Esophagus mucosa (tissue), 1 donor: ENCODE data around the gene IL22. TPM values are rescaled to one million over a fixed set of nuclear protein-coding genes. Genes with fewer than 3 reads are reported as not detected.

ENCODE experiments used
- ATAC-seq: fragments of 200-7000 bp; cut with Tn5 transposase; one replicate; pipeline ENCODE4 v1.9.1; 2020
- total RNA-seq: library from RNA; stranded (reverse); gene quantifications from one replicate; pipeline ENCODE4 v1.2.4, GENCODE V29; 2023
- donor health status: DM: yes; HTN: yes; CAD: no.

IL22 gene, protein sequence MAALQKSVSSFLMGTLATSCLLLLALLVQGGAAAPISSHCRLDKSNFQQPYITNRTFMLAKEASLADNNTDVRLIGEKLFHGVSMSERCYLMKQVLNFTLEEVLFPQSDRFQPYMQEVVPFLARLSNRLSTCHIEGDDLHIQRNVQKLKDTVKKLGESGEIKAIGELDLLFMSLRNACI
- 0.44 TPM for total RNA-seq

DNA sequence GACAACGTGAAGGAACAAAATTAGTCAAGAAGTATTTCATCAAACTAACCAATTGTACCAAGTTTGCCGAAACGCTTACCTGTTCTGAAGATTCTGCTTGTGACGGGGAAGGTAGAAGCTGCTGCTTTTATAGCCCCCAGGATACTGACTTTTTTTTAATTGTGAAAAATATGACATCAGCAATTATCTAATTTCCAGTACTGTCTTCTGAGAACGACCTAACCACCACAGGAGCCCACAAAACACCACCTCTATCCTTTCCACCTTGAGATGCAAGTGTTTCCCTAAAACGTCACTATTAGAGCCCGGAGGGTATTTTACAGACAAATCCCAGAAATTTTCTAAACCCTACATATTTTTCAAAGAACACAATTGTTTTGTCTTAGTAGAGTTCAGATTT is at the start of gene IL22:
TSS of gene IL22 (minus strand) at position 101 of the 400 bp plus-strand sequence. CDS start 156 bp downstream, outside the sequence.
- no peak for ATAC-seq

DNA sequence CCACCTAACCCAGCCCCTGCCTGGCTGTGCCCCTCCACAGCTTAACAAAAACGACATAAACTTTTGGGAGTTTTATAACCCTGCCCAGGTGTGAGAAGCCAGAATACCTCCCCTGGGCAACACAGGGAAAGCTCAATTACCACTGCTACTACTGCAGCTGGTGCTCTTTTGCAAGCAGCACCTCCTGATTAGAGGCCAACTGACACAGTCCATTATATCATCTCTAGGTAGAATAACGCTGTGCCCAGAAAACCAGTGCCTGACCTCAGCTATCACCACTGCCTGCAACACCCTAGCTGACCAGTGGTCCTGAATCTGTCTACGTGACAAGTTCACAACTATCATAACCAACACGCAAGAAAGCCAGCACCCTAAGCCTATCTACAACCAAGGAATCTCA is 44.5 kb upstream of the IL22 start:
- ATAC-seq: no peak

DNA sequence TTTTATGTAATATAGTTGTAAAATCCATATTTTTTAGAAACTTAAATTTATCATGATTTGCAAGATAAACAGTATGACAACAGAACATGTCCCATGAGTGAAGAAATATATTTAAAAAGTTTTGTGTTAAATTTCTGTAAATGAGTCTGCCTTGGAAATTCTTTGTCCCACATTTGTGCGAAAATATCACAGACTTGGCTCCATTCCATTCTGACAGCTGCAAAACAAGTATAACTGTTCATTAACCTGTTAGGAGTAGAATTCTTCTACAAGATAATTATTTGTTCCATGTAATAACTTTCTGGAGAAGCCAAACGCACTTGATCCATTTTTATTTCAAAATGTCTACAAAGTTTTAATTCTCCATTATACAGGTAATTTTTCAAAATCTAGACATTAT is 40.8 kb upstream of the IL22 start:
- no peak for ATAC-seq

DNA sequence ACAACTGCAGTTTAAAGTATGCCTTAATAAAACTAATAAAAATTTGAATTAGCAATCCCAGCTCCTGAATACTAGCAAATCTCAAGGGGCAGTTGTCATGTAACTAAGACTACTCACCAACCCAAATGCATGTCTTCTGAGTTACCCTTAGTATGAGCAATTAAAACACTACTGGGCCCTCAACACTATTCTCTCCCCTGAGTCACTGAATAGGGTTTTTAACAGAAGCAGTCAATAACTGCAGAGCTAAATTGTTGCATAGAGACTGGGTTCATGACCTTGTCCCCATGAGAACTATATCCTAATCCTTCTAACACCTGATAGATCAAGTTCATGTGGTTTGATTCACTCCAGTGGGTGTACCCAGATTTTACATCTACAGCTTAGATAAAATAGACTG is 39.9 kb upstream of the IL22 start:
- ATAC-seq: peak; percentile 40

DNA sequence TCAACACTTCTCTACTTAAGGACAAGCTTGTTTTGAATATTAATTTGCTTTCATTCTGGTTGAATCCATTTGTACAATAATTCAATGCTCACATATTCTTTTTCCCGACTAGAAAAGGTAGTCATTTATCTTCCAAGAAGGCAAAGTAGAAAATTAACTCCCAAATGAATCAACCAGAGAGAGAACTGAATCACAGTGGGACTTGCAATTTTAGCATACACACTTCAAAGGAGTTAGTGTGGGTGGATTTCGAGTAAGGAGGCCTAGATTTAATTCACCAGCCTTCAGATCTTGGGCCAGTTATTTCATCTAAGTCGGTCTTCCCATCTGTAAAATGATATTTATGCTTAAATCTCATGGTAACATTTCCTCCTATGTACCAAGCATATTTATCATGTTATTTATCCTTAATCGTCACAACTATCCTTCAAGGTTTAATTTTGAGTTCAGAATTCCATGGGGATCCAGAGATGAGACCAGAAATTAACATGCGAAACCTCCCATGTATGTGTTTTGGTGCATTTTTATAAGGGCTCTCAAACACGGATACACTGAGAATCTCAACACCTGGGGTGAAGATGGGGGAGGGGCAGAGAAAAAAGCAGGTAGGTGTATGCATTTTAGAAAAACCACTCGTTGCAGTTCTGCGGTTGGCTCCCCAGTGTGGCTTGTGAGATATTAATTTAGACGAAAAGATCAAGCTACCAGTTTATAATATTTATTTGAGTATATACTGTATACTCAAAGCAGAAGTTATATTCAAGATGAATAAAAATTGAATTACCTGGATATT is 38.9 kb upstream of the IL22 start:
- no peak for ATAC-seq

DNA sequence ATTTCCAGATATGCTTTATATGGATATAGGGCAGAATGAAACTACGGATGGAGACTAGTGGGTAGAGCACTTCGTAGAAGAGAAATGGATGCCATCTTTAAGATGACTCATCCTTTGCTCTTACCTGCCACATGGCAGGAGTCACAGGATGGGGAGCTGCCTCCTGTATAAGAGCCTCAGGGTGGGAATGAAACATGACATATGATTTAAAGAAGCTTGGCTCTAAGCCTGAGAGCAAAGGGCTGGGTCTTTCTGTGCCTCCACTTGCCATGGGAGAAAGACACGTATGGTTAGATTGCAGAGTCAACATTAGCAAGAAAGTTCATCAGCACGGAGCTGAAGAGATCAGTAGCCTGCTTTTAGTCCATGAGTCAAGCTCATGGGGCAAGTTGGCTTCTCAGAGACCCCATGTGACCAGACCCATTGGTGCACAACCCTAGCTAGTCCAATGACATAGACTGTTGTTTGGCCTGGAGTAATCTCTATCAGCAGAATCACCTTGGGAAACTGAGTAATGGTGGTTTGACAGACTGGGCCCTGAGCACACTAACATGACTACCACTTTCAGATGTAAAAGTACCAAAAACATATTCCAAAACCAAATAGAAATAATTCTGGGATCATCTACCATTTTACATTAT is 38.1 kb upstream of the IL22 start:
- peak; percentile 99 for ATAC-seq

DNA sequence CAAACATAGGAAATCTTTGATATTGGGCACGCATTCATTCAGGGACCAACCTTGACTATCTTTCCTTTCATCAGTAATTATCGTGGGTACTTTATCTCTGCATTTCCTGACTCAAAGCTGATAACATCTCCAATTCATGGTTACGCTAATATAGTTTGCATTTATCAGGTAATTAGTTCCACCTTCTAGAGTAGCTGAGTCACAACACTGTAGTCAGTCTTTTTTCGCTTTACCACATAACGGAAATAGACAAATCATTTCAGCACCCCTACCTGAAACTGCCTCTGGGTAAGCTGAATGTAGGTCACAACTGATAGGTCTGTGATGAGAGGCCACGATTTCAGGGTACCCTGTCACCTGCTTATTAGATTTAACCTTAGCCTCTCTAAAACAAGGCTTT is 36.7 kb upstream of the IL22 start:
- no peak for ATAC-seq

DNA sequence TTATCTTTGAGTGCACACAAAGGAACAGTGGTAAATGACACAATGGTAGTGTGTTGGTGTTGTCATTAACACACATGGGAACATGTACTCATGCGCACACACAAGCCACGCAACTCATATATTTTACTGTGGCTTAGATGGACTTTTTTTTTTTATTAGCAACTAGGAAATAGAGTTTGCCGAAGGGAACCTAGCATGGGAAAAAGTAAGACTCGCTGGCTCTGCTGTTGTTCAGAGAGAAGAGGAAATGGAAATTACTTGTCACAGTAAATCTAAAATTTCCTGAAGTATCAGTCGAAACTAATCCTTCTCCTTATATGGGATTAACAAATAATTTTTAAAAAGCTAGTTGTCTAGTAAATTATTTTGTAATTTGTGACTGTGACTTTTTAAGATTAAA is 33.7 kb upstream of the IL22 start:
- ATAC-seq: no peak

DNA sequence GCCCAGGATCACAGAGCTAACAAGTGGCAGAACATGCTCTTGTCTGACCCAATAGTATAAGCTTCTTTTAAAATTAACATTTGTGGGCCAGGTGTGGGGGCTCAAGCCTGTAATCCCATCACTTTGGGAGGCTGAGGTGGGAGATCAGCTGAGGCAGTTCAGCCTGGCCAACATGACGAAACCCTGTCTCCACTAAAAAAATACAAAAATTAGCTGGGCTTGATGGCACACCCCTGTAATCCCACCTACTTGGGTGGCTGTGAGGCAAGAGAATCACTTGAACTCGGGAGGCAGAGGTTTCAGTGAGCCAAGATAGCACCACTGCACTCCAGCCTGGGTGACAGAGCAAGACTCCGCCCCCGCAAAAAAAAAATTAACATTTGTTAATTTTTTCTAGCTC is 33.0 kb upstream of the IL22 start:
- no peak for ATAC-seq

DNA sequence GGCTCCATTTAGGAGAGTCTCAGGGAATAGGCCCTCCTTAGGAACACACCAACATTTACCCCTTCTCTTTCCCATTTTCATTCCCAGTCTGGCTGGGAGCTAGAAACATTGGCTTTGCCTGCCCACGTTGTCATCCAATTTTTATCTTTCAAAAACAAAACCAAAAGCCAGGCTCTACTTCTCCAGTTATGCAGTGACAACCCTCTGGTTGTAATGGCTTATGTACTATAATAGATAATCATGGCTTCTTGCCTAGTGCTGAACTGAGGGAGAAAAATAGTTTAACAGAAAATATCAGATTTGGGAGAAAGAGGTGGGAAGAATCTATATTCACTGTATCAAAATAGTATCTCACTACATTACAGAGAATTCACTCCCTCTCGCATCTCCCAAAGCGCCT is 32.1 kb upstream of the IL22 start:
- ATAC-seq: no peak

DNA sequence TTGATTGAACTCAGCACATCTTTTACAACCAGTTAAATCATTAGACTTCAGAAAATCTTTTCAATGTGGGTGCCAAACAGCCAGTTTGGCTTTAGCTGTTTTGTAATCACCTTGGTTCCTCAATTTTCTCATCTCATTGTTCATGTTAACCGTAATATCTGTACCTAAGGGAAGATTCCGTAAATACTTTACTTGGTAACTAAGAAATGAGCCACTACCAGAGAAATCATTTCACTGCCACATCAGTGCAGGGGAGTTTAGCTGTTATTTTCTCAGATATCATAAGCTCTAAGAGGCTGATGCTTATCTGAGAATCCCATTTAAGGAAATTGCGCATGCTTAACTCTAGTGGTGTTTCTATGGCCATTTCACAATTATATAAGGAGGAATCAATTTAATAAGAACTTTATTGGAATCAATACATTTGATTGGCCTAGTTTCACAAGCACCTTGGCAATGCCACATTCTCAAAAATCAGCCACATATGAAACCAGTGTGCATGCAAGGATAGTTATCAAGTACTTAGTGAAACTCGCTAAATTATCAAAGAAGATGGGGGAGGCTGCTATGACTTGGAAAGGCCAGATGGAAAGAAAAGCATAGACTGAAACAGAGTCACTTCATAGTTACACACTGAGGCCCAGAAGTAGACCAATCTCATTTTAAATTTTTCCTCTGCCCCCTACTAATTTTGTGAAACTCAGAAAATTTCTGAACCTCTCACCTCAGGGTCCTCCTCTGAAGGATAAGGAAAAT is 28.1 kb upstream of the IL22 start:
- no peak for ATAC-seq

DNA sequence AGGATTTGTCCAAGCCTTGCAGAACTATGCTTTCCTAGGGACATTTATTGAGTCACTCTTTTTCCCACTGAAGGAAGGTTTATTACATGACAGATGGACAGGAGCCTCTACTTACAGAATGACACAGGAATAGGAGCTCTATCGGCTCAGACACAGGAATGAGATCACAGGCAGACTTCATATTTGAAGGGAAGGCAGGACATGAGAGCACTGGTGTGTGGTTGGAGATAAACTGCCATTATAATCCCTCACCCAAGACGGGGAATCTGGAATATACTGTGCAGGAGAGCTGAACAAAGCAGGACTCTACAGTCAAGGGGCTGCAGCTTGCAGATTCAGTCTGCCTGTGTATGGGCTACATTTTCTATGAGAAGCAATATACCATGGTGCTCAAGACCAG is 26.8 kb upstream of the IL22 start:
- no peak for ATAC-seq

DNA sequence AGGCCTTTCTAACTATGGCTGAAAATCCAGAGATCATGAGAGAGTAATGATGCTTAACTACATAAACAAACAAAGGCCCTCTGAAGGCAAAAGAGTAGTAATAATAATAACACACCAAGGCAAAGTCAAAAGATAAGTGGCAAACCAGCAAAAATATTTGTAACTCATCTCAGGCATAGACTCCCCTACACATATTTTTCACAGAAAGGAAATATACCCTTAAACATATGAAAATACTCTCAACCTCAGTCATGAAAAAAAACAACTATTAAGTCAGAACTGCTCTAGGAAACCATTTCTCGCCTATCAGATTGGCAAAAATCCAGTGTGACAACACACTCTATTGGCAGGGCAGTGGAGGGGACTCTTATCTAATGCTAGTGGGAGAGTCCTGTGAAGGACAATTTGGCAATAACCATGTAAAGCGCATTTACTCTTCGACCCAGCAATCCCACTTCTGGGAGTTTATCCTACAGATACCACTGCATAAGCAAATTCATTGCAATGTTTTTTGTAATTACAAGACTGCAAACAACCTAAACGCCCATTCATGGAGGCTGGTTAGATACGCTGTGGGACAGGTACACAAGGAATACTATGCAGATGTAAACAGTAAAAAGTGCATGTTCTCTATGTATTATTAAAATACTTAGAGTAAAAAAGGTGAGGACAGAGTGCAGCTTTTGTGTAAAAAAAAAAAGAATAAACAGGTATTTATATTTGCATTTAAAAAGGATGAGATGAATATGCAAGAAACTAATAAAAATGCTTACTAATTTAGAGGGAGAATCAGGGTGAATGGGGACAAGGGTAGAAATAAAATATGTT is 26.0 kb upstream of the IL22 start:
- ATAC-seq: no peak

DNA sequence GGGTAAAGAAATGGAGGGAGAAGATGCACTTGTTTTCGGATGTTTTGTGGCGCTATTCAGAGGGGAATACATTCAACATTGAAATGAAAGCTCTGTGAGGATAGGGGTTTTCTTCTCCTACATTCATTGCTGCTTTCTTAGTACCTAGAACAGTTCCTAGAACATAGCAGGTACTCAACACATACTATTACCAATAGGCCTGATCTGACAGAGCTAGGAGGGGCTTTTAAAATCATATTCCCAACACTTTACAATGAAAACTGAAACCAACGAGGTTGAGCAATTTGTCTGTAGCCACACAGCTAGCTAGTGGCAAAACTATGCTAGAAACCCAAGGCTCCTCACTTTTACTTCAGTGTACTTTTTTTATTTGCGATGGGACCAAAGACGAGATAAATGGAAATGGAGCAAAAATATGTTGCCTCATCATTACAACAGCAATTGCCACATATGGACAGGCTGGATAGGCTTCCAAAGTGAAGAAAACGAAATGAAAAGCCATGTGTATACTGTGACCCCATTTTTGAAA is 23.1 kb upstream of the IL22 start:
- no peak for ATAC-seq

DNA sequence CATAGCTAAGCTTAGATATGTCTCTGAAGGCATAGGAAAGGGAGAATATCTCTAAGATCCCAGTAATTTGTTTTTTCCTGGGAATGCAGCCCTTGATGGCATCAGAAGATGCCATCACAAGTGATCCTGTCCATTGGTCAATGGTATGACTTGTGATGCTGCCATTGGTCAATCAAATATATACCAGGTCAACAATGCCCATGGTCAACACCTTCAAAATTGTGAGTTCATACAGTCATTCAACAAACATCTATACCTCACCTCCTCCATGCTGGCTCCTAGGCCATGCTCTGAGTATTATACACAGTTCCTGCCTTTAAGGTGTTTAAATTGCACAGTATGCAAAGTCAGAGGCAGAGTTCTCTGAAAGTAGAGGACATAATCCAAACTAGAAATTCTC is 19.3 kb upstream of the IL22 start:
- ATAC-seq: no peak

DNA sequence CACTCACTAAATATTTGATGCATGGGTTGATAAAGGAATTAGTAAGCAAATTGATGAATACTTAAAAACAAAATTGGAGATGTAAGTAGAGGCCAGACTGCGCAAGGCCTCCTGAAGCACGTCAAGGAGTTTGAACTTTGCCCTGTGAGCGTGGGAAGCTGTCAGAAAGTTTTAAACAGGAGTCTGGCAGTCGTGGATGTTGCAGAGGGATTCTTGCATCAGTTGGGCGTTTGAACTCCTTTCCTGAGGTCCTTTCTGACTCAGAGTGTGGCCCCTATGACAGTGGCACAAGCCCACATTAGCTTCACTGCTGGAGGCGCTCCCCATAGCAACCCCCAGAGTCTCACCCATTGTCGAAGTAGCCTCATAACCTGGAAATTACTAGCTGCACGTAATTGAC is 17.9 kb upstream of the IL22 start:
- ATAC-seq: no peak

DNA sequence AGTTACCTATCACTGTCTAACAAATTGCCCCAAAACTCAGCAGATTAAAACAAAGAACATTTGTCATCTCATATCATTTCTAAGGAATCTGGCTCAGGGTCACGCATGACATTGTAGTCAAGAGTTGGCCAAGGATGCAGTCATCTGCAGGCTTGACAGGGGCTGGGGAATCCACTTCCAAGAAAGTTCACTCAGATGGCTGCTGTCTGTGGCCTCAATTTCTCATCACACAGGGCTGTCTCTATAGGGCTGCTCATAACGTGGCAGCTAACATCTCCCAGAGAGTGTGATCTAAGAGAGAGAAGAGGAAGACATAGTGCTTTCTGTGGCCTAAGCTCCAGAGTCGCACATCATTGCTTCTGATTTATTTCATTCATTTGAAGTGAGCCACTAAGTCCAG is 17.0 kb upstream of the IL22 start:
- no peak for ATAC-seq

DNA sequence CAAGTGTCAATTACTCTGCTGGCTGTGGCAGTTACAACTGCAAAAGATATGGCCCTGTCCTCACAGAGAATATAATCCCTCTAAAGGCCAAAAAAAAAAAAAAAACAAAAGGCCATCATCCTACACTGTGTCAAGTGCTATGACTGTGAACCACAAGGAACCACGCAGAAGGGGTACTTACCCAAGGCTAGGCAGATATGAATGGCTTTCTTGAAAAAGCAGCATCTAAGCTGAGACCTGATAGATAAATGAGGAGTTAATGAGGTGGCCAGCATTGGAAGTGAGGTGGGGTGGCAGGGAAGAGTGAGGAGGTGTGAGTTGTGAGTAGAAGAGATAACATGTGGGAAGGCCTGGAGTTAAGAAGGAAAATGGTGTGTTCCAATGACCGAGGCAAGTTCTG is 16.4 kb upstream of the IL22 start:
- no peak for ATAC-seq

DNA sequence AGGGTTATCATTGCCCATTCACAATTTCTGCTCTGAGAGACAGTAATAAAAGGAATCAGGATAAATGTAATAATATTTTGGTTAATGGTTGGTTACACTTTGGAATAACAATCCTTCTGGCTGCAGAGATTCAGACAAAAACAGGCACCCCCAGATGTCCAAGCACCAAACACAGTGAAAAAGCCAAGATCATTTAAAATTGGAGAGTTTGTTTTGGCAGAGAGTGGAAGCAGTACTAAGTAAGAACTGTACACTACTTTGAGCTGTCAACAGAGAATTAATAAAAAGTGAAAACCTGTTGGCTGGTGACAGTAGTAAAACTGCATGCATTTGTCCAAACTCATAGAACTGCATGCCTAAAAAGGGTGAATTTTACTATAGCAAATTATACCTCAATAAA is 15.6 kb upstream of the IL22 start:
- ATAC-seq: no peak

DNA sequence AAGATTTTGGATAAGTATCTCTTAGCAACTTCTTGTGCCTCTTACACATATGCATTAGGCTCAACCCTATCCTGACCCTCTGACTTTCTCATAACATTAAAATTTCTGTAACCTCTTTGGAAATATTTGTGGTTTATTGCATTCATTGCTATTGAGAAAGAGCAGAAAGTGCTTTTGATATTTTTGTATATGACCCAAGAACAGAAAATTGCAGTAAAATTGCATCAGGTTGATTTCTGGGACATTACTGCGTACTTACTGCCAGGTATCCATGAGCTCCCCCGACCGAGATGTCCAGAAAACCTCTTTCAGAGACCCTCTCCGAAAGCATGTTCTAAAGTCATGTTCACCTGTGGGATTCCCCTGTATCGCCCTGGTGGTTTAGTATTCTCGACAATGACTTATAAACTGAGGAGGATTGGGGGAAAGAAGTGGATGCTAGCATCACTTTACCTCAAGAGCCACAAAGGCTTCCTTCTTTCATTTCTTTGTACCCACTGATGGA is 14.5 kb upstream of the IL22 start:
- ATAC-seq: no peak

DNA sequence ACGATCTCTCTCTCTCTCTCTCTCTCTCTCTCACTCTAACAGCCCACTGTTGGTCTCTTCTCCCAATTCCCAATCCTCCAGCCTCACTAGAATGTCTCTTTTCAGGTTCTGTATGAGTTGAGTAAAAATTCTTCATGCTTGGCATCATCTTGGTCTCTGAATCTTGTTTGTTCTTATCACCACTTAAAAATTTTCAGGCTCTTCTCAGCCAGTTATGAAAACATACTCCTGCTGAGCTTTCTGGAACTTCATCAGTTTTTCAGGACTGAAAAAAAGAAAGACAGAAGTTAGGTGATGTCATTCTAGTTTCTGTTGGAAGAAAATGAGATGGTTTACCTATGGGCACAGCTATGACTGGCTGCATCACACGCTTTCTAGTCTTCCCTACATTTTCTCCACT is 11.5 kb upstream of the IL22 start:
- no peak for ATAC-seq
